Peyer's patch (tissue), 4 donors: ENCODE measurements around the gene CFAP69. TPM values are rescaled to one million over a fixed set of nuclear protein-coding genes. Genes with fewer than 3 reads are reported as not detected.

Experiments used
- DNase-seq, 3 donors: peaks; one replicate each; pipeline ENCODE4 v3.0.0-alpha.2; 2017 to 2019
- H3K27ac ChIP-seq, 4 donors: fragments of 200-600 bp; sonication (generic); one replicate each; pipeline ENCODE4 v1.5.1; 2016 to 2019
- H3K27me3 ChIP-seq, 2 donors: fragments of 200-600 bp; sonication (generic); one replicate each; pipeline ENCODE4 v1.5.1; 2019
- H3K36me3 ChIP-seq, 3 donors: fragments of 200-600 bp; sonication (generic); one replicate each; pipeline ENCODE4 v1.5.1; 2016 to 2019
- H3K4me1 ChIP-seq, 4 donors: fragments of 200-600 bp; sonication (generic); one replicate each; pipeline ENCODE4 v1.5.1; 2016 to 2019
- H3K4me3 ChIP-seq, 4 donors: fragments of 200-600 bp; sonication (generic); 1 replicate in 3 of 4; 2 replicates in 1 of 4; pipeline ENCODE4 v1.5.1; 2016 to 2019; ENCODE audit warnings: mild to moderate bottlenecking in 1 of 4
- H3K9me3 ChIP-seq, 4 donors: fragments of 200-600 bp; sonication (generic); one replicate each; pipeline ENCODE4 v1.5.1; 2016 to 2019; ENCODE audit warnings: mild to moderate bottlenecking in 1 of 4
- POLR2A ChIP-seq, 2 donors: fragments of 450-650 bp; IDR thresholded peaks; one replicate each; pipeline ENCODE4 v1.5.1; 2017; ENCODE audit warnings: antibody characterized with exemption in 2 of 2, mild to moderate bottlenecking in 2 of 2, moderate library complexity in 2 of 2
- total RNA-seq, 4 donors: library from RNA; depleted of rRNA; stranded (reverse); fragments of >200 nt; gene quantifications; one replicate each; pipeline ENCODE4 v1.1.0, GENCODE V29; 2016
- TF ChIP-seq, protein P1 (sequence below), 6 experiments: fragments of 450-650 bp in 4 of 6; fragments of 200-600 bp in 2 of 6; sonication (generic) in 1 of 6; IDR thresholded peaks; one replicate each; pipeline ENCODE4 v1.5.1; 2017 to 2019; ENCODE audit warnings: antibody characterized with exemption in 6 of 6, mild to moderate bottlenecking in 3 of 6, moderate library complexity in 1 of 6

Gene CFAP69
- total RNA-seq, 4 donors from 2014 or later = 2.3 to 15.3 (median 11.9) TPM; not detected in 1

DNA sequence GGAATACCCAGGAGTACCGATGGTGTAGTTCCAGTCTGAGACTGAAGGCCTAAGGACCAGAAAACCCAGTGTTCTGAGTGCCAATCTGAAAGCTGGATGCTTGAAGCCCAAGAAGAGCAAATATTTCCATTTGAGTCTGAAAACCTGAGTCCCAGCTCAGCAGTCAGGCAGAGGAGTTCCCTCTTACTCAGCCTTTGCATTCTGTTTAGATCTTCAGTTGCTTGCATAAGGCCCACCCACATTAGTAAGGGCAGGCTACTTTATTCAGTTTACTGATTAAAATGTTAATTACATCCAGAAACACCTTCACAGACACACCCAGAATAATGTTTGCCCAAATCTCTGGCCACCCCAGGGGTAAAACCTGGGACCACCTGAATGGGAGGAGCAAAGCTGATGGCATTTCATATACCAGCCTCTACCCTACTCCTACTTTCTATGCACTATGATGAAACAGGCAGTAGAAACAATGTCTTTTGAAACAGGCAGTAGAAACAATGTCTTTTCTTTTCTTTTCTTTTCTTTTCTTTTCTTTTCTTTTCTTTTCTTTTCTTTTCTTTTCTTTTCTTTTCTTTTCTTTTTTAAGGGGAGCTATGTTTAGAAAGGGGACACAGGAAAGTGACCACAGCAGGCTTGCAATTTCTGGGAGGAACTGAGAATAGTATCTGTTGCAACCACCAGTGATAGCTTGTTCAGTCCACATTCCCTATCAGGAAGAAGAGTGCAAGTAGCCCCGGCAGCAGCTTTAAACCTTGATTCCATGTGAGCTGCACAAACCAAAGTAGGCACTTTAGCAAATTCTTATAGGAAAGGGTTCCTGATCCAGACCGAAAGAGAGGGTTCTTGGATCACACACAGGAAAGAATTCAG, 45.5 kb downstream of the CFAP69 start:
- Histone ChIP-seq H3K27me3 (no peaks in the 10 kb centered on the region), H3K4me3 (no peak overlapping the region), H3K4me1 (no peaks in the 10 kb centered on the region), H3K27ac (no peak overlapping the region), H3K36me3 (peaks cover 0 to 3% (median 0%) of the 10 kb centered on the region in 3 donors), H3K9me3 (no peaks in the 10 kb centered on the region)
- no peak for DNase-seq
- TF ChIP-seq POLR2A (IDR thresholded peaks at IDR 0.05) = no peak
- TF ChIP-seq, protein P1, sequence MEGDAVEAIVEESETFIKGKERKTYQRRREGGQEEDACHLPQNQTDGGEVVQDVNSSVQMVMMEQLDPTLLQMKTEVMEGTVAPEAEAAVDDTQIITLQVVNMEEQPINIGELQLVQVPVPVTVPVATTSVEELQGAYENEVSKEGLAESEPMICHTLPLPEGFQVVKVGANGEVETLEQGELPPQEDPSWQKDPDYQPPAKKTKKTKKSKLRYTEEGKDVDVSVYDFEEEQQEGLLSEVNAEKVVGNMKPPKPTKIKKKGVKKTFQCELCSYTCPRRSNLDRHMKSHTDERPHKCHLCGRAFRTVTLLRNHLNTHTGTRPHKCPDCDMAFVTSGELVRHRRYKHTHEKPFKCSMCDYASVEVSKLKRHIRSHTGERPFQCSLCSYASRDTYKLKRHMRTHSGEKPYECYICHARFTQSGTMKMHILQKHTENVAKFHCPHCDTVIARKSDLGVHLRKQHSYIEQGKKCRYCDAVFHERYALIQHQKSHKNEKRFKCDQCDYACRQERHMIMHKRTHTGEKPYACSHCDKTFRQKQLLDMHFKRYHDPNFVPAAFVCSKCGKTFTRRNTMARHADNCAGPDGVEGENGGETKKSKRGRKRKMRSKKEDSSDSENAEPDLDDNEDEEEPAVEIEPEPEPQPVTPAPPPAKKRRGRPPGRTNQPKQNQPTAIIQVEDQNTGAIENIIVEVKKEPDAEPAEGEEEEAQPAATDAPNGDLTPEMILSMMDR (IDR thresholded peaks at IDR 0.05) = no peak

DNA sequence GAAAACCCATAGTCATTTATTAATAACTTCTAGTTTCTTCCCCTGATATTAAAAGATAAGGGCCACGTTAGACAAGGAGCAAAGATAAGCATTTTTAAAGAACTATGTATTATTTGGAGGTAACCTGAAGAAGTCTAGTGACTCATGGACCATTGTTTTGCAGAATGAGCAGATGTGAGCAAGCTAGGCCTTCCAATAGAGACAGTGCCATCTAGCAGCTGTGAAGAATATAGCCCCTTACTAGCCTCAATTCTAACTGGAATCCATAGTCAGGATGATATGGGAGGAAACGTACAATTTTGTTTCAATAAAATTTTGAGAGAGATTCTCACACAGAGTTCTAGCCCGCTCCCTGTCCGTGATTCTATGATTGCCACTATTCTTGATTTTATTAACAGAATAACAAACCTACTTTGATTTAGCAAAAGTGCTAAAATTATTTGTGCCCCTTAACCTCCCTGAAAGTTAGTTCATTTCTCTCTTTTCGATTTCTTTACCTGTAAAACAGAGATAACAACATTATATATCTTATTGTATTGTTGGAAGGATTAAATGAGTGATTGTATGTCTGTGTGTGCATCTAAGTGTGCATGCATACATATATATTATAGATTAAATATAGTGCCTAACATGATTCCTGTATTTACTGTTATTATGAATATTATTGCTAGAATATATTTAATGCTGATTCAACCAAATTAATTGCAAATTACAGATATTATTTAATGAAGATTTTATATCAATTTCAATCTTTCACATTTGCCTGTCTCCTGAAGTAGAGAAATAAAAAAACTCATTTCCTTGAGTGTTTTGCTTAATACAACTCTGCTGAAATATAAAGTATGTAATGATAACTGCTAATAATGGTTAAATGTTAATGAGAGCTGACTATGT, 53.4 kb downstream of the CFAP69 start:
- H3K4me1 ChIP-seq = no peaks in the 10 kb centered on the region
- TF ChIP-seq POLR2A (IDR thresholded peaks at IDR 0.05) = no peak
- TF ChIP-seq, protein P1 (IDR thresholded peaks at IDR 0.05) = peak in 4 of 6 experiments; percentile 44 to 62 (median 50)
- no peak overlapping the region for H3K27ac ChIP-seq
- DNase-seq = no peak
- no peaks in the 10 kb centered on the region for H3K9me3 ChIP-seq
- no peaks in the 10 kb centered on the region for H3K36me3 ChIP-seq
- no peaks in the 10 kb centered on the region for H3K27me3 ChIP-seq
- H3K4me3 ChIP-seq = no peak overlapping the region

DNA sequence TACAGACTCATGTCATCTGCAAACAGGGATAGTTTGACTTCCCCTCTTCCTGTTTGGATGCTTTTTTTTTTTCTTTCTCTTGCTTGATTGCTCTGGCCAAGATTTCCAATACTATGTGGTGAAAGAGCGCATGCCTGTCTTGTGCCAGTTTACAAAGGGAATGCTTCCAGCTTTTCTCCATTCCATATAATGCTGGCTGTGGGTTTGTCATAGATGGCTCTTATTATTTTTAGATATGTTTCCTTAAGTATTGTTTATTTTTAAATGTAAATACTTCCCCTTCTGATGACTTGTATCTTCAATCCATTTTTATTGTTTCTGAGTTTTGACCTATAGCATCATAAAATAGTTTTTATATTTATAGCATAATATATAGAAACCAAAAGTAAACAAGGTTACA, 58.3 kb downstream of the CFAP69 start:
- H3K27ac ChIP-seq = no peak overlapping the region
- H3K4me1 ChIP-seq = no peaks in the 10 kb centered on the region
- no peaks in the 10 kb centered on the region for H3K9me3 ChIP-seq
- no peaks in the 10 kb centered on the region for H3K36me3 ChIP-seq
- no peak overlapping the region for H3K4me3 ChIP-seq
- H3K27me3 ChIP-seq = no peaks in the 10 kb centered on the region
- no peak for TF ChIP-seq POLR2A (IDR thresholded peaks at IDR 0.05)
- TF ChIP-seq, protein P1 (IDR thresholded peaks at IDR 0.05) = no peak
- no peak for DNase-seq

DNA sequence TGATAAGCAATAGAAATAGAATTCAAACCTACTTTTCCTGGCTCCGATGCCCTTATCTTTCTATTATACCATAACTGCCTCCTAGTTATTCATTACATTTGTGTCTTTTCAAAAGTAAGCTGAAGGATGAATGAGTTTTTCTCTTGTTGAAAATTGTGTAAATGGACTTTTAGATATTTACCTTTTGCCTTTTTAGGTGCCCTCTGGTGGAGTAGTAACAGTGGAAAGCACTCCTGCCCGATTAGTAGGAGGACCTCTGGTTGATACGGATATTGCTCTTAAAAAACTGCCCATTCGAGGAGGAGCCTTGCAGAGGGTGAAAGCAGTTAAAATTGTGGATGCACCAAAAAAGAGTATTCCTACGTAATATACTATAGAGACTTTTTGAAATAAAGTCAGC, 64.9 kb downstream of the CFAP69 start:
- Histone ChIP-seq H3K27ac (no peak overlapping the region), H3K36me3 (no peaks in the 10 kb centered on the region), H3K27me3 (no peaks in the 10 kb centered on the region), H3K9me3 (no peaks in the 10 kb centered on the region), H3K4me1 (no peaks in the 10 kb centered on the region), H3K4me3 (no peak overlapping the region)
- TF ChIP-seq, protein P1 (IDR thresholded peaks at IDR 0.05) = no peak
- TF ChIP-seq POLR2A (IDR thresholded peaks at IDR 0.05) = no peak
- no peak for DNase-seq

DNA sequence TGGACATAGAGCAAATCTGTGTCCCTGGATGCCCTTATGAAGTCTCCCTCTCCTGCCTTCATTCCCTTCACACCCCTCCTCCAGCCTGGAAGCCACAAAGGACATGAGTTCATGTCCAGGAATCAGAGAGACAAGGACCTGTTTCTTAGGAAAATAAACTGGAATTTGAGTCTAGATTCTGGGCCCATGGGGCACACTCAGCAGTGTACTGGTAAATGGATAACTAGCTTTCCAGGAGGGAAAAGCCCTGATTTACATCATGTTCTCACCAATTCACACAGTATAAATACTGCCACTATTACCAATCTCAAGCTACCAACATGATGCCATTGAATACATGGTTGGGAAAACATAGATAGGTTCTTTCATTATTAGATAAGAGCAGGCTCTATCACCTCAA, 66.2 kb downstream of the CFAP69 start:
- Histone ChIP-seq H3K27me3 (no peaks in the 10 kb centered on the region), H3K36me3 (no peaks in the 10 kb centered on the region), H3K9me3 (no peaks in the 10 kb centered on the region), H3K4me1 (no peaks in the 10 kb centered on the region), H3K4me3 (no peak overlapping the region), H3K27ac (no peak overlapping the region)
- TF ChIP-seq, protein P1 (IDR thresholded peaks at IDR 0.05) = no peak
- TF ChIP-seq POLR2A (IDR thresholded peaks at IDR 0.05) = no peak
- DNase-seq = no peak
